ENCODE results near the gene WNT4. TPM values are rescaled to one million over a fixed set of nuclear protein-coding genes. Genes with fewer than 3 reads are reported as not detected.

The WNT4 gene
- total RNA-seq, 1 donor from 2014 or later, result 14.0 TPM

- DNase-seq (ENCODE audit: low spot score), result no peak
Measured at GRCh38 chr1:22164841-22165808, 22.2 kb upstream of the WNT4 start.

- DNase-seq (ENCODE audit: low spot score), result no peak
Measured at GRCh38 chr1:22163564-22163963, 20.7 kb upstream of the WNT4 start.

- DNase-seq (ENCODE audit: low spot score), result no peak
Measured at GRCh38 chr1:22163137-22163536, 20.2 kb upstream of the WNT4 start.

- no peak for DNase-seq (ENCODE audit: low spot score)
Measured at GRCh38 chr1:22159891-22160290, 17.0 kb upstream of the WNT4 start.

GRCh38 chr1:22158654-22159053 lies 15.8 kb upstream of the WNT4 start:
- no peak for DNase-seq (ENCODE audit: low spot score)

GRCh38 chr1:22157359-22157966 lies 14.6 kb upstream of the WNT4 start:
- no peak for DNase-seq (ENCODE audit: low spot score)

GRCh38 chr1:22155517-22155916 lies 12.6 kb upstream of the WNT4 start:
- DNase-seq (ENCODE audit: low spot score), result no peak

- no peak for DNase-seq (ENCODE audit: low spot score)
Measured at GRCh38 chr1:22154626-22155025, 11.7 kb upstream of the WNT4 start.

GRCh38 chr1:22153660-22154437 lies 11.0 kb upstream of the WNT4 start:
- DNase-seq (ENCODE audit: low spot score), result no peak

GRCh38 chr1:22150923-22151322 lies 8.0 kb upstream of the WNT4 start:
- no peak for DNase-seq (ENCODE audit: low spot score)

- no peak for DNase-seq (ENCODE audit: low spot score)
Measured at GRCh38 chr1:22142315-22143064, 407 bp downstream of the WNT4 start.

- DNase-seq (ENCODE audit: low spot score), result no peak
Measured at GRCh38 chr1:22141554-22142314, 1.2 kb downstream of the WNT4 start.

GRCh38 chr1:22140694-22141093 lies 2.2 kb downstream of the WNT4 start:
- DNase-seq (ENCODE audit: low spot score), result no peak

- DNase-seq (ENCODE audit: low spot score), result no peak
Measured at GRCh38 chr1:22139817-22140216, 3.1 kb downstream of the WNT4 start.

- no peak for DNase-seq (ENCODE audit: low spot score)
Measured at GRCh38 chr1:22139066-22139594, 3.8 kb downstream of the WNT4 start.

- DNase-seq (ENCODE audit: low spot score), result peak; percentile 81
Measured at GRCh38 chr1:22137004-22137720, 5.7 kb downstream of the WNT4 start.

- no peak for DNase-seq (ENCODE audit: low spot score)
Measured at GRCh38 chr1:22133931-22134324, 9.0 kb downstream of the WNT4 start.

- no peak for DNase-seq (ENCODE audit: low spot score)
Measured at GRCh38 chr1:22133247-22133930, 9.5 kb downstream of the WNT4 start.
